CD14-positive monocyte (primary cell): ENCODE data around the gene CDC26. TPM values are rescaled to one million over a fixed set of nuclear protein-coding genes. Genes with fewer than 3 reads are reported as not detected.

Source experiments
- DNase-seq, 3 donors: peaks; one replicate each; pipeline ENCODE4 v3.0.0-alpha.2; 2011 to 2022
- H2AFZ ChIP-seq: 2 replicates; pipeline ENCODE4 v1.6.0; 2012; ENCODE audit warnings: mild to moderate bottlenecking, low read depth, low read length, inconsistent platforms; ENCODE audit not compliant: insufficient read depth, poor library complexity, severe bottlenecking
- H3K27ac ChIP-seq, 2 donors: 1 replicate in 1 of 2; 2 replicates in 1 of 2; pipeline ENCODE4 v1.5.1; 2012 to 2013; ENCODE audit warnings: low read length in 2 of 2, control low read depth in 1 of 2, inconsistent platforms in 1 of 2, low read depth in 1 of 2, mild to moderate bottlenecking in 1 of 2
- H3K27me3 ChIP-seq, 2 donors: one replicate each; pipeline versions ENCODE4 v1.6.0 to v1.6.1; 2011 to 2013; ENCODE audit warnings: low read length in 2 of 2; ENCODE audit not compliant: control insufficient read depth in 2 of 2, insufficient read depth in 2 of 2
- H3K36me3 ChIP-seq, 2 donors: replicated peaks in 1 of 2; 1 replicate in 1 of 2; 2 replicates in 1 of 2; pipeline versions ENCODE4 v1.5.1 to v1.6.1; 2012 to 2013; ENCODE audit warnings: low read length in 2 of 2, control low read depth in 1 of 2, inconsistent platforms in 1 of 2, mild to moderate bottlenecking in 1 of 2; ENCODE audit not compliant: insufficient read depth in 2 of 2, control insufficient read depth in 1 of 2
- H3K4me1 ChIP-seq, 2 donors: 1 replicate in 1 of 2; 2 replicates in 1 of 2; pipeline versions ENCODE4 v1.5.1 to v1.6.1; 2012 to 2013; ENCODE audit warnings: low read length in 2 of 2, control low read depth in 1 of 2, inconsistent platforms in 1 of 2, mild to moderate bottlenecking in 1 of 2, moderate library complexity in 1 of 2; ENCODE audit not compliant: insufficient read depth in 2 of 2, control insufficient read depth in 1 of 2
- H3K4me2 ChIP-seq: replicated peaks from 2 replicates; pipeline ENCODE3; 2012; ENCODE audit warnings: low read length, moderate library complexity, mild to moderate bottlenecking; ENCODE audit not compliant: poor library complexity, severe bottlenecking; ENCODE audit errors: extremely low read depth
- H3K4me3 ChIP-seq, 3 experiments: fragments of 200-600 bp in 1 of 3; sonication (generic) in 1 of 3; replicated peaks in 1 of 3; 1 replicate in 2 of 3; 2 replicates in 1 of 3; pipeline ENCODE4 v1.5.1; 2011 to 2013; ENCODE audit warnings: low read length in 3 of 3, mild to moderate bottlenecking in 3 of 3, control low read depth in 2 of 3, low read depth in 2 of 3, inconsistent platforms in 1 of 3, moderate library complexity in 1 of 3
- H3K79me2 ChIP-seq: 2 replicates; pipeline ENCODE4 v1.6.0; 2012; ENCODE audit warnings: mild to moderate bottlenecking, control low read depth, inconsistent platforms, low read length, moderate library complexity; ENCODE audit not compliant: insufficient read depth
- H3K9ac ChIP-seq: 2 replicates; pipeline ENCODE4 v1.6.0; 2017; ENCODE audit warnings: low read length, mild to moderate bottlenecking; ENCODE audit not compliant: insufficient read depth, poor library complexity, severe bottlenecking
- H3K9me3 ChIP-seq, 2 donors: replicated peaks in 1 of 2; 1 replicate in 1 of 2; 2 replicates in 1 of 2; pipeline versions ENCODE4 v1.5.1 to v1.6.1; 2012 to 2013; ENCODE audit warnings: low read length in 2 of 2, control low read depth in 1 of 2; ENCODE audit not compliant: control insufficient read depth in 1 of 2, insufficient read depth in 1 of 2
- H4K20me1 ChIP-seq: 2 replicates; pipeline ENCODE4 v1.6.0; 2012; ENCODE audit warnings: mild to moderate bottlenecking, low read length, control low read depth, moderate library complexity; ENCODE audit not compliant: insufficient read depth
- H3K27ac Mint-ChIP-seq, 7 donors: one replicate each; pipeline ENCODE4 v1.8.0; 2020; ENCODE audit warnings: mild to moderate bottlenecking in 7 of 7, mixed read lengths in 7 of 7, moderate library complexity in 6 of 7, inconsistent platforms in 2 of 7
- H3K27me3 Mint-ChIP-seq, 3 donors: one replicate each; pipeline ENCODE4 v1.8.0; 2021 to 2022; ENCODE audit warnings: low read depth in 3 of 3, mild to moderate bottlenecking in 3 of 3, mixed read lengths in 3 of 3, moderate library complexity in 3 of 3, inconsistent platforms in 1 of 3
- H3K36me3 Mint-ChIP-seq, 2 donors: one replicate each; pipeline ENCODE4 v1.8.0; 2020; ENCODE audit warnings: mixed read lengths in 2 of 2, inconsistent platforms in 1 of 2, mild to moderate bottlenecking in 1 of 2
- H3K4me1 Mint-ChIP-seq: one replicate; pipeline ENCODE4 v1.8.0; 2020; ENCODE audit warnings: mild to moderate bottlenecking, mixed read lengths
- H3K4me3 Mint-ChIP-seq, 2 donors: one replicate each; pipeline ENCODE4 v1.8.0; 2020; ENCODE audit warnings: mild to moderate bottlenecking in 2 of 2, mixed read lengths in 2 of 2, moderate library complexity in 1 of 2
- H3K9me3 Mint-ChIP-seq, 7 donors: one replicate each; pipeline ENCODE4 v1.8.0; 2020 to 2022; ENCODE audit warnings: mixed read lengths in 7 of 7, mild to moderate bottlenecking in 6 of 7, moderate library complexity in 6 of 7, inconsistent platforms in 2 of 7
- WGBS: methylation state at CpG from one replicate; pipeline ENCODE4 v1.1.5; 2013; ENCODE audit warnings: missing lambda C conversion rate; ENCODE audit not compliant: insufficient coverage; 5-methylcytosine and 5-hydroxymethylcytosine counted together
- intact Hi-C, 2 donors: fragments of 100-400 bp; cut with micrococcal nuclease; formaldehyde crosslinking; loops; one replicate each; pipeline versions ENCODE4 v1.15.0 to v1.15.1; 2023
- polyA plus RNA-seq, 3 donors: library from polyadenylated mRNA; depleted of rRNA in 1 of 3; unstranded in 2 of 3; stranded (reverse) in 1 of 3; fragments of 300-500 nt in 2 of 3; fragments of >200 nt in 1 of 3; fragmentation: Illumina TruSeq in 2 of 3; gene quantifications; 1 replicate in 2 of 3; 2 replicates in 1 of 3; pipeline ENCODE4 v1.2.3, GENCODE V29; 2012 to 2021
- TF ChIP-seq, protein P1 (sequence below): fragments of 200-600 bp; IDR thresholded peaks from one replicate; pipeline ENCODE4 v1.8.0; 2022; ENCODE audit warnings: antibody characterized with exemption, mild to moderate bottlenecking

CDC26 gene
- polyA plus RNA-seq, 3 donors, result 17.9 to 87.8 (median 77.8) TPM

DNA sequence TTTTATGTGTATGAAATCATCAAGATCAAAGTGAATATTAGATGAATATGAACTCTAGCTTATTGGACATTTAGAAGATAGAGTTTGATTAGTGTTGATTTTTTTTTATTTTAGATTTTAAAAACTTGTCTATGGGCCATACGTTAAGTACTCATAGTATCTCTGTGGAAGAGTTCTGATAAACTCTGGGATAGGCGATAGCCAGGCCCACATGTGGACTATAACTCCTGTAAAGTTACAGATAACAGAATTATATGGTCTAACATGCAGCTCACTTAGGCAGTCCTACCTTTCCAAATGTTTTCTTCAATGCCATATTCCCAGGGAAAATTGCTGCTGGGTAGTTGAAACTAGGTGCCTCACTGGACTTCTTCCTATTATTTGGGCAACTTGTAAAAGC is 43.7 kb downstream of the CDC26 start:
- Histone ChIP-seq H3K79me2 (peaks cover 78% of the 10 kb centered on the region), H3K4me1 (peaks cover 49 to 70% of the 10 kb centered on the region in 2 donors), H3K4me2 (no peak overlapping the region), H3K27ac (peak overlapping the region in 1 of 2 donors; percentile 91), H3K9me3 (no peaks in the 10 kb centered on the region), H3K36me3 (peaks cover 0 to 7% of the 10 kb centered on the region in 2 donors), H4K20me1 (peaks cover 9% of the 10 kb centered on the region), H2AFZ (no peak overlapping the region), H3K27me3 (no peaks in the 10 kb centered on the region), H3K4me3 (no peak overlapping the region), H3K9ac (no peak overlapping the region)
- TF ChIP-seq, protein P1, sequence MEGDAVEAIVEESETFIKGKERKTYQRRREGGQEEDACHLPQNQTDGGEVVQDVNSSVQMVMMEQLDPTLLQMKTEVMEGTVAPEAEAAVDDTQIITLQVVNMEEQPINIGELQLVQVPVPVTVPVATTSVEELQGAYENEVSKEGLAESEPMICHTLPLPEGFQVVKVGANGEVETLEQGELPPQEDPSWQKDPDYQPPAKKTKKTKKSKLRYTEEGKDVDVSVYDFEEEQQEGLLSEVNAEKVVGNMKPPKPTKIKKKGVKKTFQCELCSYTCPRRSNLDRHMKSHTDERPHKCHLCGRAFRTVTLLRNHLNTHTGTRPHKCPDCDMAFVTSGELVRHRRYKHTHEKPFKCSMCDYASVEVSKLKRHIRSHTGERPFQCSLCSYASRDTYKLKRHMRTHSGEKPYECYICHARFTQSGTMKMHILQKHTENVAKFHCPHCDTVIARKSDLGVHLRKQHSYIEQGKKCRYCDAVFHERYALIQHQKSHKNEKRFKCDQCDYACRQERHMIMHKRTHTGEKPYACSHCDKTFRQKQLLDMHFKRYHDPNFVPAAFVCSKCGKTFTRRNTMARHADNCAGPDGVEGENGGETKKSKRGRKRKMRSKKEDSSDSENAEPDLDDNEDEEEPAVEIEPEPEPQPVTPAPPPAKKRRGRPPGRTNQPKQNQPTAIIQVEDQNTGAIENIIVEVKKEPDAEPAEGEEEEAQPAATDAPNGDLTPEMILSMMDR, result no peak
- intact Hi-C loops, result no loop called here
- H3K27me3 Mint-ChIP-seq, result no peaks in the 10 kb centered on the region
- H3K27ac Mint-ChIP-seq, result peak overlapping the region in 3 of 7 donors; percentile 97 to 98 (median 98)
- H3K4me3 Mint-ChIP-seq, result no peak overlapping the region
- no peaks in the 10 kb centered on the region for H3K9me3 Mint-ChIP-seq
- no peak for DNase-seq
- WGBS, result 100% methylated on average over 2 of the region's 2 CpGs
- H3K4me1 Mint-ChIP-seq, result peaks cover 59% of the 10 kb centered on the region
- H3K36me3 Mint-ChIP-seq, result peaks cover 4 to 6% of the 10 kb centered on the region in 2 donors

DNA sequence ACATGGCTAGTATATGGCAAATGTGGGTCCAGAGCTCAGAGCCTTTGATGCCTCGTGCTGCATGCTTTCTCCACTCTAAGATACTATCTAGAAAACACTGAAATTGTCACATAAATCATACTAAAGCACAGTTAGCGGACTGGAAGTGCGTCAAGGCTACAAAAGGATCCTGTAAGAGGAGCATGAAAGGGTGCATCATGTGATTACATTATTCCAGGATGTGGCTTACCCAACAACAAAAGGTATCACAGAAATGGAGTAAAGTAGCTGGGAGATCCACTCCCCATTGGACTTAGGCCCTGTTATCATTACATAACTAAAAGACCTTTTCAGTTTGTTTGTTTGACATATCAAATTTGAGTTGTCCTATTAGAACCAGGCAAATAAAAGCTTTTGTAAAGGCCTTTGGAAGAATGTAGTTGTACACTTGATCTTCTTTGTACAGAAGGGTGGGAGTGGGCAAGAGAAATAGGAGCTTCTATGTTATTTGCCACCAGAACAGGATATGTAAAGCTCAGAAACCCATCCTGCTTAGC is 47.2 kb downstream of the CDC26 start:
- Histone ChIP-seq H3K4me1 (peaks cover 36 to 59% of the 10 kb centered on the region in 2 donors), H2AFZ (no peak overlapping the region), H3K27ac (peak overlapping the region in 1 of 2 donors; percentile 72), H3K36me3 (peaks cover 3 to 19% of the 10 kb centered on the region in 2 donors), H4K20me1 (peaks cover 16% of the 10 kb centered on the region), H3K4me3 (no peak overlapping the region), H3K9ac (no peak overlapping the region), H3K4me2 (no peak overlapping the region), H3K9me3 (no peaks in the 10 kb centered on the region), H3K79me2 (peaks cover 84% of the 10 kb centered on the region), H3K27me3 (no peaks in the 10 kb centered on the region)
- Mint-ChIP-seq H3K36me3 (peaks cover 13 to 21% of the 10 kb centered on the region in 2 donors), H3K9me3 (no peaks in the 10 kb centered on the region), H3K27ac (peak overlapping the region in 5 of 7 donors; percentile 4 to 69 (median 25)), H3K27me3 (no peaks in the 10 kb centered on the region), H3K4me1 (peaks cover 57% of the 10 kb centered on the region), H3K4me3 (no peak overlapping the region)
- intact Hi-C loops, result no loop called here
- no peak for DNase-seq
- 50% methylated on average over 1 of the region's 3 CpGs for WGBS
- TF ChIP-seq, protein P1, result no peak
